SK-N-SH treated with all-trans-retinoic acid at 6 μM for 48 hours (cell line): ENCODE data around the gene ILK.

Experiments
- CSDC2 ChIP-seq: fragments of 250-450 bp; sonication (Bioruptor Pico); IDR thresholded peaks from 2 replicates; pipeline ENCODE4 v1.5.0; 2020; ENCODE audit warnings: mild to moderate bottlenecking, moderate library complexity
- GLIS3 ChIP-seq: fragments of 250-450 bp; sonication (Bioruptor Pico); IDR thresholded peaks from 2 replicates; pipeline ENCODE4 v1.5.0; 2020; ENCODE audit warnings: mild to moderate bottlenecking, moderate library complexity
- SNAI2 ChIP-seq: fragments of 250-450 bp; sonication (Bioruptor Pico); IDR thresholded peaks from 2 replicates; pipeline ENCODE4 v1.5.0; 2020; ENCODE audit warnings: mild to moderate bottlenecking, moderate library complexity
- ZC3H10 ChIP-seq: fragments of 250-450 bp; sonication (Bioruptor Pico); IDR thresholded peaks from 2 replicates; pipeline ENCODE4 v1.5.1; 2021; ENCODE audit warnings: mild to moderate bottlenecking, moderate library complexity
- ZFP30 ChIP-seq: fragments of 450-650 bp; formaldehyde crosslinking; IDR thresholded peaks from 2 replicates; pipeline ENCODE4 v1.5.0; 2022; ENCODE audit warnings: mild to moderate bottlenecking, moderate library complexity

DNA sequence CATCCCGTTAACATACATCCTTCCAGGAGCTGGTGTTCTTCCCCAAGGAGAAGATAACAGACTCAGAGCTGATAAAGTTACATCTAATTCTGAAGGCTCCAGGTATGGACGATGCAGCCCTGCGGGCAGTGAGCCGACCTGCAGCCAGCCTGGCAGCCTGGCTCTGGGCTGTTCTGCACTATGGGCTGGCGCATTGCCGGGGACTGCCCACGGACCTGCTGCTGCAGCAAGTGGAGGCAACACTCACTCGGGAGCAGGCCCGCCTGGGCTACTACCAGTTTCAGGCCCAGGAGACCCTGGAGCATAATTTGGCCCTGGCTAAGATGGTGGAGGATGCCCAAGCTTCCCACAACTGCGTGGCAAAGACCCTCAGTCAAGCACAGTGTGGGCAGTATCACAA, 39.9 kb upstream of the ILK start:
- TF ChIP-seq ZFP30 (CRISPR knock-in tag): no peak
- TF ChIP-seq GLIS3 (CRISPR knock-in tag): no peak
- TF ChIP-seq SNAI2 (CRISPR knock-in tag): no peak
- TF ChIP-seq CSDC2: no peak
- TF ChIP-seq ZC3H10 (CRISPR knock-in tag): no peak
